Calu3 (cell line): ENCODE results near the gene PRRT1. TPM values are rescaled to one million over a fixed set of nuclear protein-coding genes. Genes with fewer than 3 reads are reported as not detected.

Experiments
- BruUV-seq: library from RNA; stranded (reverse); fragments of 400-500 nt; replicated peaks from 2 replicates; lab custom pipeline; 2021; lab: Mats Ljungman, UMichigan
- CTCF ChIA-PET: fragments of 300-600 bp; sonication (Branson Sonifier 250); formaldehyde crosslinking; loops from one replicate; lab custom pipeline; 2022; ENCODE audit warnings: antibody characterized with exemption; lab: Charles Lee
- DNase-seq: peaks from one replicate; pipeline ENCODE4 v3.0.0; 2022
- H3K27ac Mint-ChIP-seq: one replicate; pipeline ENCODE4 v1.8.0; 2022; ENCODE audit warnings: mixed read lengths; ENCODE audit not compliant: unreplicated experiment
- H3K27me3 Mint-ChIP-seq: one replicate; pipeline ENCODE4 v1.8.0; 2022; ENCODE audit warnings: mixed read lengths; ENCODE audit not compliant: unreplicated experiment
- H3K36me3 Mint-ChIP-seq: one replicate; pipeline ENCODE4 v1.8.0; 2022; ENCODE audit warnings: mild to moderate bottlenecking, moderate library complexity, mixed read lengths; ENCODE audit not compliant: insufficient read depth, unreplicated experiment
- H3K4me1 Mint-ChIP-seq: one replicate; pipeline ENCODE4 v1.8.0; 2022; ENCODE audit warnings: mild to moderate bottlenecking, low read depth, mixed read lengths; ENCODE audit not compliant: unreplicated experiment
- H3K4me3 Mint-ChIP-seq: one replicate; pipeline ENCODE4 v1.8.0; 2022; ENCODE audit warnings: mild to moderate bottlenecking, low read depth, moderate library complexity, mixed read lengths; ENCODE audit not compliant: unreplicated experiment
- H3K9me3 Mint-ChIP-seq: one replicate; pipeline ENCODE4 v1.8.0; 2022; ENCODE audit warnings: low read depth, mixed read lengths; ENCODE audit not compliant: unreplicated experiment
- CTCF ChIP-seq: fragments of 200-600 bp; IDR thresholded peaks from one replicate; pipeline ENCODE4 v1.8.0; 2022; ENCODE audit warnings: antibody characterized with exemption; ENCODE audit not compliant: unreplicated experiment
- intact Hi-C: fragments of 100-400 bp; cut with micrococcal nuclease; formaldehyde crosslinking; loops from one replicate; pipeline ENCODE4 v1.10.0; 2022; ENCODE audit not compliant: unreplicated experiment
- total RNA-seq: library from RNA; stranded (reverse); gene quantifications from 2 replicates; pipeline ENCODE4 v1.2.3, GENCODE V29; 2022

PRRT1 gene
- total RNA-seq, 1 experiment from 2014 or later, result 1.7 TPM

- H3K4me3 Mint-ChIP-seq, result no peak overlapping the region
- intact Hi-C loops, result loop anchor here (10.0 kb wide), 1 partner anchor 123 kb away; no protein-coding TSS in a partner anchor
These were observed 40.2 kb downstream of the PRRT1 start for GRCh38 chr6:32111424-32112066.

GRCh38 chr6:32110632-32111031, 41.1 kb downstream of the PRRT1 start:
- DNase-seq, result no peak
- H3K4me1 Mint-ChIP-seq, result peaks cover 9% of the 10 kb centered on the region
- H3K36me3 Mint-ChIP-seq, result peaks cover 17% of the 10 kb centered on the region
- no peak for TF ChIP-seq CTCF
- intact Hi-C loops, result loop anchor here (10.0 kb wide), 1 partner anchor 124 kb away; no protein-coding TSS in a partner anchor
- BruUV-seq, result no TSS peak
- no peak overlapping the region for H3K27ac Mint-ChIP-seq
- no peaks in the 10 kb centered on the region for H3K9me3 Mint-ChIP-seq
- no peak overlapping the region for H3K4me3 Mint-ChIP-seq
- H3K27me3 Mint-ChIP-seq, result peaks cover 48% of the 10 kb centered on the region
- CTCF ChIA-PET, result interaction anchor here (0.6 to 1.5 kb wide), 2 partner anchors 16 to 80 kb away, joined by 5 read pairs; partner anchors contain the start of gene PBX2

More at GRCh38 chr6:32111424-32112066, 40.2 kb downstream of the PRRT1 start:
- Mint-ChIP-seq H3K4me1 (peaks cover 9% of the 10 kb centered on the region), H3K9me3 (no peaks in the 10 kb centered on the region), H3K27ac (no peak overlapping the region), H3K36me3 (peaks cover 21% of the 10 kb centered on the region), H3K27me3 (peaks cover 39% of the 10 kb centered on the region)
- BruUV-seq, result no TSS peak
- CTCF ChIA-PET, result interaction anchor here (1.5 kb wide), 1 partner anchor 16 kb away, joined by 5 read pairs; no protein-coding TSS in a partner anchor
- no peak for TF ChIP-seq CTCF
- no peak for DNase-seq

GRCh38 chr6:32109765-32110160, 42.0 kb downstream of the PRRT1 start:
- H3K4me3 Mint-ChIP-seq, result no peak overlapping the region
- no TSS peak for BruUV-seq
- CTCF ChIA-PET, result interaction anchor here (0.7 to 1.5 kb wide), 2 partner anchors 15 to 27 kb away, joined by 3 to 5 read pairs; no protein-coding TSS in a partner anchor
- peaks cover 15% of the 10 kb centered on the region for H3K36me3 Mint-ChIP-seq
- no peak for TF ChIP-seq CTCF
- peaks cover 9% of the 10 kb centered on the region for H3K4me1 Mint-ChIP-seq
- intact Hi-C loops, result loop anchor here (10.0 kb wide), 1 partner anchor 125 kb away; no protein-coding TSS in a partner anchor
- H3K27me3 Mint-ChIP-seq, result peaks cover 57% of the 10 kb centered on the region
- H3K27ac Mint-ChIP-seq, result no peak overlapping the region
- DNase-seq, result no peak
- H3K9me3 Mint-ChIP-seq, result no peaks in the 10 kb centered on the region

- peaks cover 62% of the 10 kb centered on the region for H3K27me3 Mint-ChIP-seq
- H3K4me3 Mint-ChIP-seq, result no peak within 1 kb of the TSS
- peak within 1 kb of the TSS; percentile 19 for H3K27ac Mint-ChIP-seq
- H3K4me1 Mint-ChIP-seq, result peaks cover 9% of the 10 kb centered on the region
- TF ChIP-seq CTCF, result no peak
- BruUV-seq, result no TSS peak
- intact Hi-C loops, result no loop called here
- peaks cover 13% of the 10 kb centered on the region for H3K36me3 Mint-ChIP-seq
- CTCF ChIA-PET, result interaction anchor here (0.7 kb wide), 1 partner anchor 27 kb away, joined by 3 read pairs; no protein-coding TSS in a partner anchor
- DNase-seq, result no peak
- no peaks in the 10 kb centered on the region for H3K9me3 Mint-ChIP-seq
These were observed 42.5 kb downstream of the PRRT1 start, which contains the start of gene TNXB for GRCh38 chr6:32109114-32109764. Gene TNXB, minus strand, starts transcription at chr6:32109338. Its CDS starts 11,140 bp downstream, at chr6:32098198.
